GM04504 (cell line): ENCODE data around the gene GYPA.
"Not testable (repeated sequence)": the region's sequence is repeated elsewhere in the genome, so short reads cannot be mapped to it uniquely, and the experiment has no call there.

Source experiments
- DNase-seq: peaks from one replicate; pipeline ENCODE4 v3.0.0-alpha.2; 2012; ENCODE audit warnings: low read depth

The GYPA gene

DNA sequence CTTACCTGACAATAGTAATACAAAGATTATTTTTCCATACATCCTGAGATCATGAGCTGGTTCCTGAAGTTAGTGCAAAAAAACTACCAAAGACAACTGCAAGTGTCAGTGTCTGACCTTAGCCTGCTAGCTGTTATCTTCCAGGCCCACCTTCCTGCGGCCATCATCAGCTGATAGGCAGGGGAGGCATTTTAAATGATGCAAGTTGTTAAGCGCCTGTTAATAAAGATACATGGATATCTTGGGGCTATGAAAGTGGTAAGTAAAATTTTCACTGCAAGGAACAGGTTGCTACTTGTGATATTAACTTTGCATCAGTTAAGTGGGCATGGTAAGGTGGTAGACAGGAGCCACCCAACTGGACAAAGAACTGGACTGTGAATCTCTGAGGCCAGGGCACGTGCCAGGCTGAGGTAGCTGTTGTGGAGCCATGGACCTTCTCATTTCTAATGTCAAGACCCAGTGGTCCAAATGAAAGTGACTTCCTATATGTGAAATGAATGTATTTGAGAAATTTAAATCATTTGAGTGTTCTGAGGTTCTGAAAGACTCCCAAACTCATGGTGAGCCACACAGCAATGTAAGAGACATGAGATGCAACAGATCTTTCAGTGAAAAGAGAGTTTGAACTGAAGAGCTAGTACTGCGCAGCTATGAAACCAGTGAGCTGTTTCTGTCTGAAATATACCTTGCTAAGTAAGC lies at the start of gene GYPA:
Gene GYPA (minus strand): TSS at position 125 of the 702 bp plus-strand sequence. CDS start 83 bp downstream, at position 42.
- DNase-seq = not testable (repeated sequence)

GRCh38 chr4:144190009-144190408 lies 49.5 kb upstream of the GYPA start:
- no peak for DNase-seq

- DNase-seq = no peak
These were observed 48.6 kb upstream of the GYPA start for GRCh38 chr4:144189121-144189520.

DNA sequence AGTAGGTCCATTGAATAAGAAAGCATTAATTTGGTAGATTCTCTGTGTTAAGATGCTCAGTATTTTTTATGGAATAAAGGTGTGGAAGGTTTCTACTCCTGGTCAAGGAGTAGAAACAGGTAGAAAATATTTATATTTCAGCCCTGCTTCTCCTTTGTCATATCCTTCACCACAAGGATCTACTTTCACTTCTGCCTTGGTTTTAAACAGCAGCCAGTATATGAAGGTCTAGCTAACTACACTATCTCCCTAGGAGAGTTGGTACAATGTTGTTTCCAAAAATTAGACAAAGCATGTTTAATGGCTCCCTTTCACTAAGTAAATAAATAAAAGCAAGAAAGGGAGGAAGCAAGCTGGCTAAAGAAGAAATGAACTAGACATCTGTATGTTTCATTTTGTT lies 44.6 kb upstream of the GYPA start:
- no peak for DNase-seq

DNA sequence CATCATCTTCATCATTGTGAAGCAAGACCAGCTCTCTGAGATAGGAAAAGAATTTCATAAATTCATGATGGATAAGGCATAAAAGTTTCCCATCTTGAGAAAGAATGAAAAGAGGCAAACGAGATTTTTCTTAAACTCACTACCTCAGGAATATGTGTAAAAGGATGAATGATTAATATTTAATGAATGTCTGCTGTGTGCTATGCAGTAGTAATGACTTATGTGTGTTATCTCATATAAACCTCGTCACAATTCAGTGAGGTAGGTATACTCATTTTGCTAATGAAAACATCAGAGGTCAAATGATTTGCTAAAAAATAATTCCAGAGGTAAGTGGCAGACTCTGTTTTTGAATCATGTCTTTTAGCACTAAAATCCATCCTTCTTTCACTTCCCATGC lies 42.6 kb upstream of the GYPA start:
- DNase-seq = no peak

- DNase-seq = no peak
These were observed 40.9 kb upstream of the GYPA start for GRCh38 chr4:144181391-144181790.

GRCh38 chr4:144179152-144179739 lies 38.7 kb upstream of the GYPA start:
- no peak for DNase-seq

DNA sequence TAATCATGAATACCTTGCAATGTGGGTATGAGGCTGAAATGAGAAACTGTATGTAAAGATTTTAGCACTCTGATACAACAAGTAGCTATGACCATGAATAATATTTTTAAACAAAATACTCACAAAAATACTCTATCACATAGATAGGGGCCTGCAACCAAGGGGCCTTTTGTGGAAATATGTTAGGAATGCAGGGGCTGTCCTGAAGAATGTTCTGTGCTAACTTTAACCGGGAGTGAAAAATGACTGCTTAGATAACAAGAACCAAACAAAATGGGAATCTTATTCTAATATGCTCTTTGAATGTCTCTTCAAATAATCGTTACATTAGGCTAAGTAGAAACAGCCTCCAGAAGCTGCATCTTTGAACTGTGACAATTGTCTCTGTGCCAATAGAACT lies 37.9 kb upstream of the GYPA start:
- DNase-seq = no peak

- DNase-seq = no peak
These were observed 36.0 kb upstream of the GYPA start for GRCh38 chr4:144176476-144176875.

- peak; percentile 24 for DNase-seq
These were observed 34.0 kb upstream of the GYPA start for GRCh38 chr4:144174401-144175067.

- DNase-seq = no peak
These were observed 31.2 kb upstream of the GYPA start for GRCh38 chr4:144171697-144172096.

GRCh38 chr4:144169211-144169610 lies 28.7 kb upstream of the GYPA start:
- no peak for DNase-seq

GRCh38 chr4:144154044-144154443 lies 13.5 kb upstream of the GYPA start:
- DNase-seq = no peak

DNA sequence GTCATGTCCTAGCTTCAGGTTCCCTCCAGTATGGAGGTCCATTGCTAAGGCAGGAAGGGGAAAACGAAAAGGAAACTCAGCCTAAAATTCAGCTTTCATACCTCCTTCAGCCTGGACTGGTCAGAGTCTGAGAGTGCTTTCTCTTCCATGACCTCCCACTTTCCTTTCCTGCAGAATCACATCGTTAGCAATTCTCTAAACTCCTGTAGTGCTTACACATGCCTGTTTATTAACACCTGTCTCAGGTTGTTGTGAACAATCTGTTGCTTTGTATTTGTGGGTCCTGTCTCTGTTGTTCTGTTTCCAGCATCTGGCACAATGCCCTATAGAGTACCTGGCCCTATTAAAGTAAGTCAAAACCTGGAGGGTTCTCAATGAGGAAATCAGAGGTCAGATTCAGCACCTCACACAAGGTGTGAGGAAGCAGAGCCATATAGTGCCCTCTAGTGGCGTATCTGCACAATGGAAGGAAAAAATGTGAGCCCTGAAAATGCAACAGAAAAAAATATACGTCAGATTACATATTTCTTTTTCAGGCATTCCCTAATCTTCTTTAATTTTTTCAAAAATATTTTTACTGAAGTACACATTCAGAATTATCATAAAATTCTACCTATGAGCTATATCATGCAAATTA lies 2.3 kb upstream of the GYPA start:
- DNase-seq = not testable (repeated sequence)

DNA sequence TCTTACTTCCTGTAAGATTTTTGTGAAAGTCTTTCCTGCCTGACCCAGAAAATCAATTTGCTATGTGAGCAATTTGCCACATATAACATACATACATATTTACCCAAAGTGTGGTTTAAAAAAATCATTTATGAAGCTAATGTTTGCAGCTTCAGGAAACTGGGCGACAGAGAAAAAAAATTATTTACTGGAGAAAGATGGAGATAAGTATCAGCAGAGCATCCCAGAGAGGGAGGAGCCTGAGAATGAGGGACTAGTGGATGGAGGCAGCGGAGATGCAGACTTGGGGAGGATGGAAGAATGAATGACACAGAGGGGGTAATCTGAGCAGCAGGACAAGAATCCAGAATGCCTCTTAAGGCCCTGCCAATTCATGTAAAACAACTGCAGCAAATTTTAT lies 975 bp upstream of the GYPA start:
- DNase-seq = no peak

- not testable (repeated sequence) for DNase-seq
These were observed 527 bp downstream of the GYPA start for GRCh38 chr4:144139991-144140390.

DNA sequence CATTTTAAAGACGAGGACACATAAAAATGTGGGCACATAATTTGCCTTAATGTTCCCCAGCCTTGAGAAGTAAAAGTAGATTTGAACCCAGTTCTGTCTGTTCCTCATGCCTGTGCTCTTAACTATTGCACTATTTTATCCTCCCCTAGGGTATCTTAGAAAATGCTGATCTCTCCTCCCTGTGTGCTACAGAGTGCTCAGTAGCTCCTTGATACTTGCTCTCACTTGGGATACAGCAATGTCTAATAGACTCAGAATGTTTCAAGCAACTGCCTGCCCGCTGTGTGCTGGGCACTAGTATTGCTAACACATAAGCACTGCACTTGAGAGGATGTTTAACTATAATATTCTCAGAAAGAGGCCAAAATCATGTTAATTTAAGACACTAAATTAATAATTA lies 971 bp downstream of the GYPA start:
- not testable (repeated sequence) for DNase-seq

- not testable (repeated sequence) for DNase-seq
These were observed 2.3 kb downstream of the GYPA start for GRCh38 chr4:144138239-144138638.

GRCh38 chr4:144137137-144137931 lies 3.2 kb downstream of the GYPA start:
- not testable (repeated sequence) for DNase-seq

- DNase-seq = not testable (repeated sequence)
These were observed 4.3 kb downstream of the GYPA start for GRCh38 chr4:144136189-144136588.

GRCh38 chr4:144130167-144130566 lies 10.4 kb downstream of the GYPA start:
- not testable (repeated sequence) for DNase-seq

- DNase-seq = not testable (repeated sequence)
These were observed 11.1 kb downstream of the GYPA start for GRCh38 chr4:144129336-144129875.
